ENCODE measurements around the gene GNPTG. TPM values are rescaled to one million over a fixed set of nuclear protein-coding genes. Genes with fewer than 3 reads are reported as not detected.
A peak's percentile ranks its signal among the peaks of the same experiment; 100 is the strongest.

The GNPTG gene
- total RNA-seq, 1 experiment from 2014 or later, result 40.6 TPM

GRCh38 chr16:1349351-1349750 is 2.4 kb upstream of the GNPTG start:
- peaks cover 17% of the 10 kb centered on the region for H3K4me1 ChIP-seq (replicated peaks; ENCODE audit: insufficient read depth)
- no peak overlapping the region for H3K27ac ChIP-seq
- no peaks in the 10 kb centered on the region for H3K27me3 ChIP-seq (ENCODE audit: insufficient read depth, low read depth)
- no TSS peak for BruUV-seq (replicated peaks)
- no peak overlapping the region for H3K4me3 ChIP-seq
- H3K4me2 ChIP-seq, result no peak overlapping the region
- H3K79me2 ChIP-seq (ENCODE audit: low read depth), result peaks cover 39% of the 10 kb centered on the region
- no peak overlapping the region for H2AFZ ChIP-seq
- H3K9me2 ChIP-seq (ENCODE audit: insufficient read depth), result no peaks in the 10 kb centered on the region
- POLR2A ChIA-PET (ENCODE audit: unreplicated experiment), result no interaction called here
- 0 out of 2 replicates have a peak, but pooled peaks cover 3% of the 10 kb centered on the region for H4K20me1 ChIP-seq (ENCODE audit: insufficient read depth)
- no peak for TF ChIP-seq EZH2 (IDR thresholded peaks at IDR 0.05; ENCODE audit: low read depth)
- no peak for TF ChIP-seq CTCF (conservative IDR thresholded peaks at IDR 0.05)
- DNase-seq, result no peak
- H3F3A ChIP-seq (ENCODE audit: insufficient read depth, low read depth), result peaks cover 8% of the 10 kb centered on the region; the same call in 1 of the 2 replicates
- intact Hi-C loops (cut with micrococcal nuclease; ENCODE audit: unreplicated experiment), result no loop called here
- no peaks in the 10 kb centered on the region for H3K36me3 ChIP-seq (ENCODE audit: low read depth)
- CTCF ChIA-PET, result no interaction called here
- no peaks in the 10 kb centered on the region for H3K9me3 ChIP-seq (ENCODE audit: insufficient read depth, low read depth)

DNA sequence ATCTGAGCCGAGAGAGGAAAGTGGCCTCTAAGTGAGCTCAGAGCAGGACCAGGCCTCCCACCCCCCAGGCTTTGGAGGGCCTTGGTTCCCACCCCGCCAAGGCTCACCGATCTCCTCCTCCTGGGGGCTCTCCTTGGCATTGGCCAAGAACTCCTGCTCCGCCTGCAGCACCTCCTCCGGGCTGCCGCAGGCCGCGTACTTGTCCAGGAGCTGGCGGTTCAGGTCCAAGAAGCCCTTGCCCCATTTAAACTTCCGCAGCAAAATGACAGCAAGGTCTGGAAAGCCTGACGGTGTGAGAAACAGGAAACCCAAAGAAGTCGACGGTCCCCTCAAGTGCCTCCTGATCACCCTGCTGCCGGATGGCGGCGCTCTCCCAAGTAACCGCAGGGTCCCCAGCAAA is 1.8 kb upstream of the GNPTG start:
- H3F3A ChIP-seq (ENCODE audit: insufficient read depth, low read depth), result peaks cover 8% of the 10 kb centered on the region; the same call in 1 of the 2 replicates
- peaks cover 17% of the 10 kb centered on the region for H3K4me1 ChIP-seq (replicated peaks; ENCODE audit: insufficient read depth)
- no peaks in the 10 kb centered on the region for H3K36me3 ChIP-seq (ENCODE audit: low read depth)
- intact Hi-C loops (cut with micrococcal nuclease; ENCODE audit: unreplicated experiment), result no loop called here
- peak overlapping the region; percentile 95; the same call in 1 of the 2 replicates for H3K4me2 ChIP-seq
- H3K9me3 ChIP-seq (ENCODE audit: insufficient read depth, low read depth), result no peaks in the 10 kb centered on the region
- ChIA-PET CTCF (no interaction called here), POLR2A (ENCODE audit: unreplicated experiment) (no interaction called here)
- peaks cover 44% of the 10 kb centered on the region for H3K79me2 ChIP-seq (ENCODE audit: low read depth)
- H4K20me1 ChIP-seq (ENCODE audit: insufficient read depth), result 0 out of 2 replicates have a peak, but pooled peaks cover 6% of the 10 kb centered on the region
- no peak for TF ChIP-seq CTCF (conservative IDR thresholded peaks at IDR 0.05)
- TF ChIP-seq EZH2 (IDR thresholded peaks at IDR 0.05; ENCODE audit: low read depth), result no peak
- no peaks in the 10 kb centered on the region for H3K27me3 ChIP-seq (ENCODE audit: insufficient read depth, low read depth)
- H3K9me2 ChIP-seq (ENCODE audit: insufficient read depth), result no peaks in the 10 kb centered on the region
- BruUV-seq (replicated peaks), result TSS peak; percentile 43
- H3K27ac ChIP-seq, result no peak overlapping the region
- no peak for DNase-seq
- H3K4me3 ChIP-seq, result no peak overlapping the region
- no peak overlapping the region for H2AFZ ChIP-seq

DNA sequence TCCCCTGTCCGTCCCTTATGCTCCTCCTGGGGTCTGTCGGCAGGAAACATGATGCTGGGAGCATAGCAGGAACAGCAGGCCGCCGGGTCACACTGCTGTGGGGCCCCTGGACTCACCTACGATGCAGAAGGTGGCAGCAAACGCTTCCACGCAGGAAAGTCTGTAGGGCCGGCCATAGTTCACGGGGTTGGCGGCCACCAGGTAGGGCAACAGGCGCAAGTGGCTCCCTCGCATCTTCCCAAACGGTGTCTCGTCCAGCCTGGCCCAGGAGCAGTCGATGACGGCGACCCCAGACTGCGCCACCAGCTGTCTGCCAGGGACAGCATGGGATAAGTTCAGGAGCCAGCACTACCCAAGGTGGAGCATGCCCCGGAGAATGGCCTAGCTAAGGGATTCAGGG is 1.0 kb upstream of the GNPTG start:
- Histone ChIP-seq H4K20me1 (ENCODE audit: insufficient read depth) (0 out of 2 replicates have a peak, but pooled peaks cover 6% of the 10 kb centered on the region), H2AFZ (no peak overlapping the region), H3K4me1 (replicated peaks; ENCODE audit: insufficient read depth) (peaks cover 17% of the 10 kb centered on the region), H3K9me2 (ENCODE audit: insufficient read depth) (no peaks in the 10 kb centered on the region), H3F3A (ENCODE audit: insufficient read depth, low read depth) (peaks cover 8% of the 10 kb centered on the region; the same call in 1 of the 2 replicates), H3K27me3 (ENCODE audit: insufficient read depth, low read depth) (no peaks in the 10 kb centered on the region), H3K36me3 (ENCODE audit: low read depth) (no peaks in the 10 kb centered on the region), H3K4me3 (peak overlapping the region; percentile 96), H3K27ac (no peak overlapping the region), H3K4me2 (peak overlapping the region; percentile 95), H3K79me2 (ENCODE audit: low read depth) (peaks cover 51% of the 10 kb centered on the region), H3K9me3 (ENCODE audit: insufficient read depth, low read depth) (no peaks in the 10 kb centered on the region)
- POLR2A ChIA-PET (ENCODE audit: unreplicated experiment), result no interaction called here
- CTCF ChIA-PET, result no interaction called here
- TF ChIP-seq EZH2 (IDR thresholded peaks at IDR 0.05; ENCODE audit: low read depth) (no peak), CTCF (conservative IDR thresholded peaks at IDR 0.05) (no peak)
- intact Hi-C loops (cut with micrococcal nuclease; ENCODE audit: unreplicated experiment), result no loop called here
- BruUV-seq (replicated peaks), result no TSS peak
- DNase-seq, result no peak
